Measurements from ENCODE around the gene SH3BP4.

- TF ChIP-seq CTCF (conservative IDR thresholded peaks at IDR 0.05) (no peak), ZFX (IDR thresholded peaks at IDR 0.05) (no peak)
These were observed 51.4 kb downstream of the SH3BP4 start for GRCh38 chr2:235003096-235003775.
